Measurements from ENCODE around the gene TUBA8. TPM values are rescaled to one million over a fixed set of nuclear protein-coding genes. Genes with fewer than 3 reads are reported as not detected.

Gene TUBA8
- total RNA-seq, 4 donors from 2014 or later, result 1.3 to 12.9 (median 7.6) TPM

DNA sequence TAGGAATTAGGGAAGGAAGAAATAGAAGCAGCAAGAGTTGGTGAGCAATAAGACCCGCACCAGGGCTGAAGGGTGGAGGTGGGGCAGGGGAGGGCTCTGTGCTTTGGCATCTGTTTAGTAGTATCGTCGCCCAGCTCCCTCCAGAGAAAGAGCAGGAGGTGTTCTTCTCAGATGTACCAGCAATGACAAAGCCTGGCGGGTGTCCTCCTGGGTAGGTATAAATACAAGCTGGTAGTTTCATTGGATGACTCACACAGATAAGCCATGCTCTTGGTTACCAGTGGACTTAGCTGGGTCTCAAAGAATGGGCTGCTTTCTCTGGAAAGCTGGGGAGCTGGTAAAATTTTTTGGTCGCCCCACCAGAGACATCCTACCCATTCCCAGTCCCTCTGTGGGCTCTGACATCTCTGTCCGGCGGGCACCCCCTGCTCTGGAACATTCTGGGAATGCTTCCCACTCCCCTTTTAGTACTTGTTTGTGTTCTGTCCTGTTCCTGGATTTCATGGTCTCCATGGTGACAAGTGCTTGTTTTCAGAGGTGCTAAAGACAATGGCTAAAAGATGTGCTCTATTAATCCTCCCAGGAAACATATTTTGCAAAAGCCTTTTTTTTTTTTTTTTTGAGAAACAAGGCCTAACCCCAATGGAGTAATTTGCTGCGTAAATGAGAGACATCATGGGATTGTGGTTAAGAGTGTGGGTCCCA, 15.4 kb upstream of the TUBA8 start:
- peak; percentile 29 for ATAC-seq
- WGBS, 2 donors (ENCODE audit: low coverage in 1 of 2), result 43 to 74% methylated on average over 4 to 7 of the region's 8 CpGs

DNA sequence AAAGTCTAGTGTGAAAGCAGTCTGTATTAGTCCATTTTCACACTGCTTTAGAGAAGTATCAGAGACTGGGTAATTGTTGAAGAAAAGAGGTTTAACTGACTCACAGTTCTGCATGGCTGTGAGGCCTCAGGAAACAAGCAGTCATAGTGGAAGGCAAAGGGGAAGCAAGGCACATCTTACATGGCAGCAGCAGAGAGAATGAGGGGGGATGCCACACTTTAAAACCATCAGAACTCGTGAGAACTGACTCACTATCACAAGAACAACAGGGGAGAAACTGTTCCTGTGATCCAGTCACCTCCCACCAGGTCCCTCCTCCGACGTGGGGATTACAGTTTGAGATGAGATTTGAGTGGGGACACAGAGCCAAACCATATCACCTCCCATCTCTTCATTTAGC, 13.8 kb upstream of the TUBA8 start:
- H3K27me3 ChIP-seq, result no peaks in the 10 kb centered on the region
- ATAC-seq, result no peak
- H3K9me3 ChIP-seq, result no peaks in the 10 kb centered on the region
- H3K4me3 ChIP-seq, result no peak overlapping the region
- no peak overlapping the region for H3K27ac ChIP-seq
- H3K36me3 ChIP-seq, result peaks cover 0 to 7% of the 10 kb centered on the region in 2 donors
- no peak for TF ChIP-seq POLR2A (IDR thresholded peaks at IDR 0.05)
- no peak for TF ChIP-seq POLR2AphosphoS5 (IDR thresholded peaks at IDR 0.05)
- no peak for TF ChIP-seq EP300 (IDR thresholded peaks at IDR 0.05)
- TF ChIP-seq, protein P1, sequence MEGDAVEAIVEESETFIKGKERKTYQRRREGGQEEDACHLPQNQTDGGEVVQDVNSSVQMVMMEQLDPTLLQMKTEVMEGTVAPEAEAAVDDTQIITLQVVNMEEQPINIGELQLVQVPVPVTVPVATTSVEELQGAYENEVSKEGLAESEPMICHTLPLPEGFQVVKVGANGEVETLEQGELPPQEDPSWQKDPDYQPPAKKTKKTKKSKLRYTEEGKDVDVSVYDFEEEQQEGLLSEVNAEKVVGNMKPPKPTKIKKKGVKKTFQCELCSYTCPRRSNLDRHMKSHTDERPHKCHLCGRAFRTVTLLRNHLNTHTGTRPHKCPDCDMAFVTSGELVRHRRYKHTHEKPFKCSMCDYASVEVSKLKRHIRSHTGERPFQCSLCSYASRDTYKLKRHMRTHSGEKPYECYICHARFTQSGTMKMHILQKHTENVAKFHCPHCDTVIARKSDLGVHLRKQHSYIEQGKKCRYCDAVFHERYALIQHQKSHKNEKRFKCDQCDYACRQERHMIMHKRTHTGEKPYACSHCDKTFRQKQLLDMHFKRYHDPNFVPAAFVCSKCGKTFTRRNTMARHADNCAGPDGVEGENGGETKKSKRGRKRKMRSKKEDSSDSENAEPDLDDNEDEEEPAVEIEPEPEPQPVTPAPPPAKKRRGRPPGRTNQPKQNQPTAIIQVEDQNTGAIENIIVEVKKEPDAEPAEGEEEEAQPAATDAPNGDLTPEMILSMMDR (IDR thresholded peaks at IDR 0.05), result no peak
- H3K4me1 ChIP-seq, result peaks cover 0 to 34% (median 0%) of the 10 kb centered on the region in 3 donors
- WGBS, 2 donors (ENCODE audit: low coverage in 1 of 2), result 64 to 69% methylated on average over 3 of the region's 3 CpGs

More for the DNA sequence above, 15.4 kb upstream of the TUBA8 start:
- peaks cover 0 to 44% (median 0%) of the 10 kb centered on the region in 3 donors for H3K4me1 ChIP-seq
- peak overlapping the region in 3 of 4 donors; percentile 78 to 88 (median 87) for H3K27ac ChIP-seq
- no peaks in the 10 kb centered on the region for H3K9me3 ChIP-seq
- H3K27me3 ChIP-seq, result no peaks in the 10 kb centered on the region
- peaks cover 0 to 9% of the 10 kb centered on the region in 2 donors for H3K36me3 ChIP-seq
- no peak overlapping the region for H3K4me3 ChIP-seq
- no peak for TF ChIP-seq POLR2AphosphoS5 (IDR thresholded peaks at IDR 0.05)

DNA sequence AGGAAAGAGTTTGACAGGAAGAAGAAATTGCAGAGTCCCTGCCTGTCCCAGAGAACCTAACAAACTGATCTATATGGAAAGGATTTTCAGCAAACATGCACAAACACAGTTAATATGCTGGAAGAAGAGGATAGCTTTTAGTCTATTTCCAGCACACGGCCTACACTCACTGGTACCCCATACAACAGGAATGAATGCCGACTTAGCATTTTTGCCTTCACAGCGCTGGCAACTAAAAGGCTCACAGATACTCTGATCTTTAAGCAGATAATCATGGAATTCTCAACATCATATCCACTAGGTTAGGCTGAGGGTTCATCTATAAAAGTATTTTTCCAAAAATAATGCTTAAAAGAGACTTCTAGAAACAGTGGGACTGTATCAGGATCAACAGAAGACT, 9.8 kb upstream of the TUBA8 start:
- 90 to 100% methylated on average over 3 of the region's 3 CpGs for whole genome bisulfite sequencing, 2 donors (ENCODE audit: low coverage in 1 of 2)
- Histone ChIP-seq H3K9me3 (no peaks in the 10 kb centered on the region), H3K4me3 (no peak overlapping the region), H3K27ac (no peak overlapping the region), H3K27me3 (no peaks in the 10 kb centered on the region), H3K4me1 (peaks cover 0 to 6% (median 0%) of the 10 kb centered on the region in 3 donors), H3K36me3 (peaks cover 0 to 14% of the 10 kb centered on the region in 2 donors)
- no peak for TF ChIP-seq EP300 (IDR thresholded peaks at IDR 0.05)
- no peak for TF ChIP-seq POLR2A (IDR thresholded peaks at IDR 0.05)
- TF ChIP-seq, protein P1 (IDR thresholded peaks at IDR 0.05), result no peak
- no peak for TF ChIP-seq POLR2AphosphoS5 (IDR thresholded peaks at IDR 0.05)
- ATAC-seq, result no peak

DNA sequence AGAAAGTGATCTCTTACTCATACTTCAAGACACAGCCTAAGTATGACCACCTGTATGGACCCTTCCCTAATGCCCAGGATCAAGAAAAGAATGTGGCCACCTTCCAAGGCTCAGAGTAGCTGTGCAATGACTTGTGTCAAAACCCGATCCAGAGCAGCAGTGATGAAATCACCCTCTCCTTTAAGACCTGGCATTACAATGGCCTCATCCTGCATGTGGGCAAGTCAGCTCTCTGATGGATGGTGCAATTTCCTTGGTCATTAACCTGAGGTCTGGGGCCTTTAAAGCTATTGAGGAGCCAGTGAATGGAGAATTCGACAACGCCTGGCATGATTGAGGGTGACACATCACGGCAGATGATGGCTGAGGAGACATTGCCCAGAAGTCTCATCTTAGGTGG, 9.1 kb upstream of the TUBA8 start:
- no peaks in the 10 kb centered on the region for H3K9me3 ChIP-seq
- H3K27me3 ChIP-seq, result no peaks in the 10 kb centered on the region
- H3K27ac ChIP-seq, result no peak overlapping the region
- H3K4me1 ChIP-seq, result no peaks in the 10 kb centered on the region
- peaks cover 0 to 14% of the 10 kb centered on the region in 2 donors for H3K36me3 ChIP-seq
- ATAC-seq, result no peak
- H3K4me3 ChIP-seq, result no peak overlapping the region
- WGBS, 2 donors (ENCODE audit: low coverage in 1 of 2), result 93 to 100% methylated on average over 3 to 4 of the region's 4 CpGs
- TF ChIP-seq, protein P1 (IDR thresholded peaks at IDR 0.05), result no peak
- TF ChIP-seq POLR2AphosphoS5 (IDR thresholded peaks at IDR 0.05), result no peak
- TF ChIP-seq POLR2A (IDR thresholded peaks at IDR 0.05), result no peak
- TF ChIP-seq EP300 (IDR thresholded peaks at IDR 0.05), result no peak

DNA sequence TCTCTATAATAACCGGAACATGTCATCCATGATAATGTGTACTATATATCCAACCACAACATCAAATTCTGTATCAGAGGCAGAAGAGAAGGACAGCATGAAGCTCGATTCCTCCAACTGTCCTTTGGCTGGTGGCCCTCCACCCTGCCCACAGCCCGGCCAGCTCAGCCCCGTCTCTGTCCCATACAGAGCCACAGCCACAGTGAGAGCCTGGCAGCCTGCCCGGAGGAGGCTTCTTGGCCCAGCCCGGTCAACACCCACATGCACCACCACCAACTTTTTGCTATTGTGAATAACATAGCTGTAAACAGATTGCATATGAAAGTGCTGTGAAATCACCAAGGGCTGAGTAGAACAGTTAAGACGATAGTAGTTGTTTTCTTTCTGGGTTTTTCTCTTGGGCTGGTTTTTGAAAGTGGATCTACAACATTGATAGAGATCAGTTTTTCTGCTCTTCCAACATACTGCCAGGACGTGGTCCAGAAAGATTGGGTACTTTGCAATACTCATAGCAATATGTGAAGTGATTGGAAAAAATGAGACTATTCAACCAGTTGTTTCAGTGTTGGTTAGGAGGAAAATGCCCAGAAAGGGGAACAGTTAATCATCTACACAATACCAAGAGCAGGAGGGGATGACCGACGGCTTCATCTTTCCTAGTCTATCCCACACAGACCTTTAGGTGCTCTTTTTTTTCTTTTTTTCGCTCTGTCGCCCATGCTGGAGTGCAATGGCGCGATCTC, 6.9 kb upstream of the TUBA8 start:
- H3K36me3 ChIP-seq, result peaks cover 0 to 14% of the 10 kb centered on the region in 2 donors
- no peak for ATAC-seq
- 94 to 98% methylated on average over 9 to 11 of the region's 14 CpGs for WGBS, 2 donors (ENCODE audit: low coverage in 1 of 2)
- H3K4me1 ChIP-seq, result no peaks in the 10 kb centered on the region
- no peak overlapping the region for H3K27ac ChIP-seq
- no peaks in the 10 kb centered on the region for H3K27me3 ChIP-seq
- no peaks in the 10 kb centered on the region for H3K9me3 ChIP-seq
- TF ChIP-seq POLR2A (IDR thresholded peaks at IDR 0.05) (no peak), EP300 (IDR thresholded peaks at IDR 0.05) (no peak), POLR2AphosphoS5 (IDR thresholded peaks at IDR 0.05) (no peak)
- TF ChIP-seq, protein P1 (IDR thresholded peaks at IDR 0.05), result no peak
- H3K4me3 ChIP-seq, result no peak overlapping the region

Data from gastroesophageal sphincter (tissue), 4 donors.